Rectal smooth muscle tissue (tissue), 1 donor: ENCODE results near the gene CCDC174.
"Not testable (repeated sequence)": the region's sequence is repeated elsewhere in the genome, so short reads cannot be mapped to it uniquely, and the experiment has no call there.

Source experiments
- H3K27ac ChIP-seq: one replicate; pipeline ENCODE4 v1.7.0; 2013; ENCODE audit warnings: low read depth, low read length, inconsistent platforms
- H3K27me3 ChIP-seq: one replicate; pipeline ENCODE4 v1.7.0; 2013; ENCODE audit warnings: low read length; ENCODE audit not compliant: control insufficient read depth, insufficient read depth
- H3K36me3 ChIP-seq: one replicate; pipeline ENCODE4 v1.7.0; 2013; ENCODE audit warnings: low read length; ENCODE audit not compliant: control insufficient read depth, insufficient read depth
- H3K4me1 ChIP-seq: one replicate; pipeline ENCODE4 v1.7.0; 2013; ENCODE audit warnings: low read length; ENCODE audit not compliant: control insufficient read depth, insufficient read depth
- H3K4me3 ChIP-seq: one replicate; pipeline ENCODE4 v1.7.0; 2013; ENCODE audit warnings: low read length
- H3K9ac ChIP-seq: one replicate; pipeline ENCODE4 v1.7.0; 2013; ENCODE audit warnings: low read length

Gene CCDC174

GRCh38 chr3:14646589-14647413 lies 4.8 kb upstream of the CCDC174 start:
- Histone ChIP-seq H3K27ac (no peak overlapping the region), H3K9ac (no peak overlapping the region), H3K36me3 (no peaks in the 10 kb centered on the region), H3K27me3 (no peaks in the 10 kb centered on the region), H3K4me1 (no peaks in the 10 kb centered on the region), H3K4me3 (no peak overlapping the region)

- H3K9ac ChIP-seq, result no peak overlapping the region
Observed at GRCh38 chr3:14647976-14648955, 3.3 kb upstream of the CCDC174 start.

GRCh38 chr3:14649466-14649865 lies 2.1 kb upstream of the CCDC174 start:
- Histone ChIP-seq H3K27ac (no peak overlapping the region), H3K4me1 (peaks cover 4% of the 10 kb centered on the region)

More at GRCh38 chr3:14647976-14648955, 3.3 kb upstream of the CCDC174 start:
- Histone ChIP-seq H3K4me3 (no peak overlapping the region), H3K27ac (no peak overlapping the region), H3K27me3 (no peaks in the 10 kb centered on the region), H3K4me1 (peaks cover 4% of the 10 kb centered on the region), H3K36me3 (no peaks in the 10 kb centered on the region)

GRCh38 chr3:14650193-14650592 lies 1.4 kb upstream of the CCDC174 start:
- H3K9ac ChIP-seq, result no peak overlapping the region
- H3K36me3 ChIP-seq, result no peaks in the 10 kb centered on the region
- no peak overlapping the region for H3K4me3 ChIP-seq
- no peaks in the 10 kb centered on the region for H3K27me3 ChIP-seq
- no peak overlapping the region for H3K27ac ChIP-seq
- H3K4me1 ChIP-seq, result peaks cover 4% of the 10 kb centered on the region

More at GRCh38 chr3:14649466-14649865, 2.1 kb upstream of the CCDC174 start:
- no peaks in the 10 kb centered on the region for H3K36me3 ChIP-seq
- H3K27me3 ChIP-seq, result no peaks in the 10 kb centered on the region
- H3K9ac ChIP-seq, result no peak overlapping the region
- H3K4me3 ChIP-seq, result no peak overlapping the region

GRCh38 chr3:14652360-14652907 lies 872 bp downstream of the CCDC174 start:
- not testable (repeated sequence) for H3K27me3 ChIP-seq, H3K4me1 ChIP-seq, H3K9ac ChIP-seq, H3K36me3 ChIP-seq, H3K27ac ChIP-seq
- peak overlapping the region; percentile 85 for H3K4me3 ChIP-seq

- peaks cover 4% of the 10 kb centered on the region for H3K4me1 ChIP-seq
- no peaks in the 10 kb centered on the region for H3K27me3 ChIP-seq
- H3K27ac ChIP-seq, result no peak overlapping the region
- no peak overlapping the region for H3K9ac ChIP-seq
- no peak overlapping the region for H3K4me3 ChIP-seq
- peaks cover 41% of the 10 kb centered on the region for H3K36me3 ChIP-seq
Observed at GRCh38 chr3:14657579-14657978, 6.0 kb downstream of the CCDC174 start.

- Histone ChIP-seq H3K4me1 (no peaks in the 10 kb centered on the region), H3K9ac (no peak overlapping the region), H3K27me3 (no peaks in the 10 kb centered on the region), H3K4me3 (no peak overlapping the region), H3K36me3 (peaks cover 50% of the 10 kb centered on the region), H3K27ac (no peak overlapping the region)
Observed at GRCh38 chr3:14658978-14659377, 7.4 kb downstream of the CCDC174 start.

- Histone ChIP-seq H3K36me3 (peaks cover 61% of the 10 kb centered on the region), H3K27ac (no peak overlapping the region), H3K27me3 (no peaks in the 10 kb centered on the region), H3K4me3 (no peak overlapping the region), H3K4me1 (no peaks in the 10 kb centered on the region), H3K9ac (no peak overlapping the region)
Observed at GRCh38 chr3:14660942-14661341, 9.4 kb downstream of the CCDC174 start.

GRCh38 chr3:14663396-14664135 lies 12.0 kb downstream of the CCDC174 start:
- no peak overlapping the region for H3K27ac ChIP-seq
- H3K27me3 ChIP-seq, result no peaks in the 10 kb centered on the region
- peaks cover 63% of the 10 kb centered on the region for H3K36me3 ChIP-seq
- H3K4me1 ChIP-seq, result no peaks in the 10 kb centered on the region
- no peak overlapping the region for H3K9ac ChIP-seq
- no peak overlapping the region for H3K4me3 ChIP-seq

- Histone ChIP-seq H3K36me3 (peaks cover 64% of the 10 kb centered on the region), H3K27me3 (no peaks in the 10 kb centered on the region), H3K4me3 (no peak overlapping the region), H3K9ac (no peak overlapping the region), H3K27ac (no peak overlapping the region), H3K4me1 (no peaks in the 10 kb centered on the region)
Observed at GRCh38 chr3:14664170-14664569, 12.6 kb downstream of the CCDC174 start.

GRCh38 chr3:14672588-14672987 lies 21.0 kb downstream of the CCDC174 start:
- Histone ChIP-seq H3K36me3 (peaks cover 26% of the 10 kb centered on the region), H3K9ac (no peak overlapping the region), H3K4me1 (no peaks in the 10 kb centered on the region), H3K27ac (no peak overlapping the region), H3K27me3 (no peaks in the 10 kb centered on the region), H3K4me3 (no peak overlapping the region)

- H3K27me3 ChIP-seq, result no peaks in the 10 kb centered on the region
- H3K27ac ChIP-seq, result no peak within 1 kb of the TSS
- no peak within 1 kb of the TSS for H3K9ac ChIP-seq
- peaks cover 13% of the 10 kb centered on the region for H3K36me3 ChIP-seq
- no peak within 1 kb of the TSS for H3K4me3 ChIP-seq
- no peaks in the 10 kb centered on the region for H3K4me1 ChIP-seq
Observed at GRCh38 chr3:14674841-14675240, 23.3 kb downstream of the CCDC174 start, which contains the start of gene C3orf20. Gene C3orf20, plus strand, starts transcription at chr3:14675141. Its CDS starts 7,573 bp downstream, at chr3:14682714.
